MCF 10A (cell line): ENCODE data around the gene PRRX2. TPM values are rescaled to one million over a fixed set of nuclear protein-coding genes. Genes with fewer than 3 reads are reported as not detected.

Source experiments
- BruUV-seq: library from RNA; stranded (reverse); fragments of 400-500 nt; replicated peaks from 2 replicates; lab custom pipeline; 2021; lab: Mats Ljungman, UMichigan
- CTCF ChIA-PET: fragments of 300-600 bp; sonication (Branson Sonifier 250); formaldehyde crosslinking; extraction: SDS; loops from one replicate; lab custom pipeline; 2021; ENCODE audit warnings: antibody characterized with exemption, inconsistent platforms; lab: Yijun Ruan, JAX
- POLR2A ChIA-PET: fragments of 300-600, 350-650 bp; sonication (Branson Sonifier 250); formaldehyde crosslinking; extraction: SDS; loops from one replicate; lab custom pipeline; 2020; ENCODE audit warnings: antibody characterized with exemption, inconsistent platforms; lab: Yijun Ruan, JAX
- DNase-seq: peaks from one replicate; pipeline ENCODE4 v3.0.0-alpha.2; 2018; ENCODE audit not compliant: unreplicated experiment
- H3K27ac Mint-ChIP-seq: one replicate; pipeline ENCODE4 v1.8.0; 2022; ENCODE audit warnings: mild to moderate bottlenecking, low read depth, mixed read lengths; ENCODE audit not compliant: unreplicated experiment
- H3K27me3 Mint-ChIP-seq: one replicate; pipeline ENCODE4 v1.8.0; 2022; ENCODE audit warnings: mixed read lengths; ENCODE audit not compliant: insufficient read depth, unreplicated experiment
- H3K36me3 Mint-ChIP-seq: one replicate; pipeline ENCODE4 v1.8.0; 2022; ENCODE audit warnings: mild to moderate bottlenecking, moderate library complexity, mixed read lengths; ENCODE audit not compliant: insufficient read depth, unreplicated experiment
- H3K4me1 Mint-ChIP-seq: one replicate; pipeline ENCODE4 v1.8.0; 2022; ENCODE audit warnings: mixed read lengths; ENCODE audit not compliant: insufficient read depth, unreplicated experiment
- H3K4me3 Mint-ChIP-seq: one replicate; pipeline ENCODE4 v1.8.0; 2022; ENCODE audit warnings: mild to moderate bottlenecking, moderate library complexity, mixed read lengths; ENCODE audit not compliant: unreplicated experiment
- H3K9me3 Mint-ChIP-seq: one replicate; pipeline ENCODE4 v1.8.0; 2022; ENCODE audit warnings: mixed read lengths; ENCODE audit not compliant: unreplicated experiment
- CTCF ChIP-seq: fragments of 200-600 bp; IDR thresholded peaks from one replicate; pipeline ENCODE4 v1.8.0; 2022; ENCODE audit warnings: antibody characterized with exemption, mild to moderate bottlenecking; ENCODE audit not compliant: unreplicated experiment
- intact Hi-C: fragments of 100-400 bp; cut with micrococcal nuclease; formaldehyde crosslinking; loops from 2 replicates; pipeline ENCODE4 v1.14.1; 2022
- total RNA-seq: library from RNA; stranded (reverse); gene quantifications from 2 replicates; pipeline ENCODE4 v1.2.3, GENCODE V29; 2022

Gene PRRX2
- total RNA-seq, 1 experiment from 2014 or later: not detected

- Mint-ChIP-seq H3K4me1 (peaks cover 10% of the 10 kb centered on the region), H3K4me3 (peak within 1 kb of the TSS; percentile 53), H3K27ac (no peak within 1 kb of the TSS), H3K36me3 (no peaks in the 10 kb centered on the region), H3K27me3 (no peaks in the 10 kb centered on the region), H3K9me3 (no peaks in the 10 kb centered on the region)
- DNase-seq: no peak
- no peak for TF ChIP-seq CTCF
- POLR2A ChIA-PET: interaction anchor here (0.5 to 1.7 kb wide), 8 partner anchors 10 to 748 kb away, joined by 3 to 4 read pairs (median 3); no protein-coding TSS in a partner anchor
- no TSS peak for BruUV-seq
- CTCF ChIA-PET: interaction anchor here (0.6 to 7.7 kb wide), 11 partner anchors 8 to 488 kb away, joined by 3 to 96 read pairs (median 6); no protein-coding TSS in a partner anchor
- intact Hi-C loops: loop anchor here (10.0 kb wide), 1 partner anchor 1066 kb away; the partner anchor contains the start of gene SPTAN1
Measured at GRCh38 chr9:129620669-129621295, 44.7 kb upstream of the PRRX2 start, which contains the start of gene C9orf50. C9orf50 (minus strand) TSS chr9:129621101; CDS start chr9:129620574, 527 bp downstream.

GRCh38 chr9:129623331-129623730 is 42.1 kb upstream of the PRRX2 start:
- BruUV-seq: no TSS peak
- Mint-ChIP-seq H3K4me3 (no peak overlapping the region), H3K27ac (no peak overlapping the region), H3K9me3 (no peaks in the 10 kb centered on the region), H3K36me3 (peaks cover 10% of the 10 kb centered on the region), H3K4me1 (peaks cover 23% of the 10 kb centered on the region), H3K27me3 (no peaks in the 10 kb centered on the region)
- ChIA-PET POLR2A (interaction anchor here (0.7 to 4.9 kb wide), 5 partner anchors 12 to 482 kb away, joined by 3 to 65 read pairs (median 18); partner anchors contain the start of gene IER5L), CTCF (interaction anchor here (0.6 to 7.7 kb wide), 19 partner anchors 9 to 1997 kb away, joined by 3 to 96 read pairs (median 4); no protein-coding TSS in a partner anchor)
- DNase-seq: peak; percentile 50
- intact Hi-C loops: loop anchor here (10.0 kb wide), 1 partner anchor 1069 kb away; the partner anchor contains the start of gene SPTAN1
- no peak for TF ChIP-seq CTCF

DNA sequence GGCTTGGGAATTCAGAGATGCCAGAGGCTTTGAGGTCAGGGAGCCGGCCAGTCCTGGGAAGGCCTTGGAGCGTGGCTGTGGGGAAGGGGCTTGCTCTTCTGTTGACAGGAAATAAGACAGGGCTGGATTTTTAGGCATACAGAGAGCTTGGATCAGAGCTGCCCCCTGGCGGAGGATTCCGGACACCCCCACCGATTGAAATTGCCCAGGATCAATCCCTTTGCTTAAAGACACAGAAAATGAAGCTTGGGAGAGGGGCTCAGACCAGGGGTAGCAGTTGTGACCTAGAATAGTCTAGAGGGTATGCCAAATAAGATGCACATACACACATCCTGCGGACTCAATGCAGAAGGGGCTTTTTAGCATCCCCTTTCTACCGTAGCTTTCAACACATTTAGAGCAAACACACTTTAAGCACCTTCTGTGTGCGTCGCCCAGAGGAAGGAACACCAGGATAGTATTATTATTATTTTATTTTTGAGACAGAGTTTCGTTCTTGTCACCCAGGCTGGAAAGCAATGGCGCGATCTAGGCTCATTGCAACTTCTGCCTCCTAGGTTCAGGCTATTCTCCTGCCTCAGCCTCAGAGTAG is 41.2 kb upstream of the PRRX2 start:
- POLR2A ChIA-PET: interaction anchor here (0.7 to 4.9 kb wide), 16 partner anchors 8 to 499 kb away, joined by 3 to 65 read pairs (median 4); partner anchors contain the start of gene IER5L
- Mint-ChIP-seq H3K4me3 (peak overlapping the region; percentile 92), H3K4me1 (peaks cover 23% of the 10 kb centered on the region), H3K27ac (no peak overlapping the region), H3K9me3 (no peaks in the 10 kb centered on the region), H3K36me3 (peaks cover 10% of the 10 kb centered on the region), H3K27me3 (no peaks in the 10 kb centered on the region)
- CTCF ChIA-PET: interaction anchor here (0.6 to 7.7 kb wide), 38 partner anchors 11 to 770 kb away, joined by 3 to 96 read pairs (median 4); partner anchors contain the start of gene ASB6
- intact Hi-C loops: loop anchor here (2.0 to 10.0 kb wide), 2 partner anchors 13 to 1069 kb away; partner anchors contain the start of gene SPTAN1
- DNase-seq: peak; percentile 65
- peak; percentile 69 for TF ChIP-seq CTCF
- no TSS peak for BruUV-seq

- Mint-ChIP-seq H3K27ac (peak overlapping the region; percentile 72), H3K4me3 (peak overlapping the region; percentile 92)
- CTCF ChIA-PET: interaction anchor here (0.6 to 7.7 kb wide), 28 partner anchors 10 to 770 kb away, joined by 3 to 96 read pairs (median 4); partner anchors contain the start of gene ASB6
Measured at GRCh38 chr9:129624947-129625346, 40.5 kb upstream of the PRRX2 start.

More at GRCh38 chr9:129624947-129625346, 40.5 kb upstream of the PRRX2 start:
- DNase-seq: peak; percentile 91
- Mint-ChIP-seq H3K36me3 (peaks cover 10% of the 10 kb centered on the region), H3K27me3 (no peaks in the 10 kb centered on the region), H3K4me1 (peaks cover 23% of the 10 kb centered on the region), H3K9me3 (no peaks in the 10 kb centered on the region)
- TF ChIP-seq CTCF: no peak
- POLR2A ChIA-PET: interaction anchor here (0.9 to 7.2 kb wide), 14 partner anchors 12 to 499 kb away, joined by 3 to 65 read pairs (median 7); partner anchors contain the start of genes ASB6 and IER5L
- no TSS peak for BruUV-seq
- intact Hi-C loops: loop anchor here (2.0 to 10.0 kb wide), 2 partner anchors 14 to 1070 kb away; partner anchors contain the start of gene SPTAN1
